ENCODE results near the gene ZNF48.

The ZNF48 gene

DNA sequence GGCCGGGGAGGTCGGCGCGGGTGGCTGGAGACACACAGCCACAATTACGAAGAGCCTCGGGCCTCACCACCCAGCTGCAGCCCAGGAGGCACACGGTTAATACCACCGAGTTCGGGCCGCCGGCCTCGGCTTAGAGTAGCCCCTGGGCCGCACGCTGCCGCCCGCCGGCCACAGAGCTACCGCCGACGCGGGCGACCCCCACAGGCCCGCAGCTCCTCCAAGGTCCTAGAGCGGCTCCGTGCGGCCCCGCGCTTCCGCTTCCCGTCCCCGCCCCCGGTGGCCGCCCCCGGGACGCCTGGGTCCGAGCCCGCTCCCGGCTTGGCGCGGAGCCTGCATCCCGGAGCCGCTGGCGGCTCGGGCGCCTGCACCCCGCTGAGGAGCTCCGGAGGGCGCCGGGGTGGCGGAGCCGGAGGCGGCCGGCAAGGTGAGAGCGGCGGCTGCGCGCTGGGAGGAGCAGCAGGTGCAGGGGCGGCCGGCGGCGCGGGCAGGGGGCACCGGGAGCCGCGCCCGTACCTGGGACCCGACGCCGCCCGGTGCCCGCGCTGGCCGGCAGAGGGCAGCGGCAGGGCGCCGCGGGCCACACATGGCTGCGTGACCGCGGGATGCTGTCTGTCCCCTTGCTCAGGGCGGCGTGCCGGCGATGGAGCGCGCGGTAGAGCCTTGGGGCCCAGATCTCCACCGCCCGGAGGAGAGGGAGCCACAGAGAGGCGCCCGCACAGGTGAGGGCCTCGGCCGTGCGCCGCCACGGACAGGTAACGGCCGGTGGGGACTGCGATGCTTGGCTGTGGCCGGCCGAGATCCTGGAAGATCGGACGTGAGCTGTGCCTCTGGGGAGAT lies at the start of gene ZNF48:
Gene ZNF48, plus strand, starts transcription at position 266 of the 837 bp plus-strand sequence. Its CDS starts 375 bp downstream, at position 641.
- DNase-seq = peak; percentile 92

DNA sequence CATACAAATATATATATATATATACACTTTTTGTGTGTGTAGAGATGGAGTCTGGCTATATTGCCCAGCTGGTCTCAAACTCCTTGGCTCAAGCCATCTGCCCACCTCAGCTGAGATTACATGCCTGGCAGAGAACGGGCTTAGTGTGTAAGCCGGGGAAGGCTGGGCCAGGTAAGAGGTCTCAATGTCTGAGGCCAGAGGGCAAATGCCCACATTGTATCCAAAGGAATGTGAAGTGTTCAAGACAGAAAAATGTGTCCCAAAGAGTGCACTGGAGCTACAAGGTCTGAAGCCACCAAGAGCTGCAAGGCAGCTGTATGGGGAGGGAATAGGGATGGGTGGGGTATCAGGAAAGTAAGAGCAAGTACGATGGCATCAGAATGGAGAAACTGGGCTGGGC lies 48.9 kb upstream of the ZNF48 start:
- no peak for DNase-seq

DNA sequence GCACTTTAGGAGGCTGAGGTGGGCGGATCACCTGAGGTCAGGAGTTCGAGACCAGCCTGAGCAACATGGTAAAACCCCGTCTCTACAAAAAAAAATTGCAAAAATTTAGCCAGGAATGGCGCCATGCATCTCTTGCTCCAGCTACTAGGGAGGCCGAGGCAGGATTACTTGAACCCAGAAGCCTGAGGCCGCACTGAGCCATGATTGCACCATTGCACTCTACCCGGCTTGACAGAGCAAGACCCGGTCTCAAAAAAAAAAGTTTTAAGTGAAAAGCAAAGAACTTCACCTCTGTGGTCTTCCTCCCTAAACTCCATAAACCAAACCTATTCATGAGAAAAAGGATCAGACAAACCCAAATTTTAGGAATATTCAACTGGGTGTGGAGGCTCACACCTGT lies 47.1 kb upstream of the ZNF48 start:
- DNase-seq = no peak

DNA sequence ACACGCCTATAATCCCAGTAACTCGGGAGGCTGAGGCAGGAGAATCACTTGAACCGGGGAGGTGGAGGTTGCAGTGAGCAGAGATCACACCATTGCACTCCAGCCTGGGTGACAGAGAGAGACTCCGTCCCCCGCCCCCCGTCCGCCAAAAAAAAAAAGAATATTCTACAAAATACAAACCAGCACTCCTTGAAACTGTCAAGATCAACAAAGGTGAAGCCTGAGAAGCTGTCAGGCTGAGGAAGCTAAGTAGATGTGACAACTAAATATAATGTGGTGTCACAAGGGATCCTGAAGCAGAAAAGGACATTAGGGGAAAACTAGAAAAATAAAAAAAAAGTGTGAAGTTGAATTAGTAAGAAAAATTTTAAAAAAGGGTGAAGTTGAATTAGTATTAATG lies 46.3 kb upstream of the ZNF48 start:
- no peak for DNase-seq

DNA sequence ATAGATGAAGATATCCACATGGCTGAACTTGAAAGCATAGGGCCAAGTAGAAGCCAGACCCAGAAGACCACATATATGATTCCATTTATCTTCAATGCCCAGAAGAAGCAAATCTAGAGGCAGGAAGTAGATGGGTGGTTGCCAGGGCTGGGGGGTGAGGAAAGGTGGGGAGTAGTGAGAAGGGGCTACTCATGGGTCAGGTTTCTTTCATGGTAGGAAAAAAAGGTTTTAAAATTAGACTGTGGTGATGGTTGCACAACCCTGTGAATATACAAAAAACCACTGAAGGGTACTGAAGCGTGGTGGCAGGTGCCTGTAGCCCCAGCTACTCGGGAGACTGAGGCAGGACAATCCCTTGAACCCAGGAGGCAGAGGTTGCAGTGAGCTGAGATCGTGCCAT lies 45.5 kb upstream of the ZNF48 start:
- DNase-seq = no peak

DNA sequence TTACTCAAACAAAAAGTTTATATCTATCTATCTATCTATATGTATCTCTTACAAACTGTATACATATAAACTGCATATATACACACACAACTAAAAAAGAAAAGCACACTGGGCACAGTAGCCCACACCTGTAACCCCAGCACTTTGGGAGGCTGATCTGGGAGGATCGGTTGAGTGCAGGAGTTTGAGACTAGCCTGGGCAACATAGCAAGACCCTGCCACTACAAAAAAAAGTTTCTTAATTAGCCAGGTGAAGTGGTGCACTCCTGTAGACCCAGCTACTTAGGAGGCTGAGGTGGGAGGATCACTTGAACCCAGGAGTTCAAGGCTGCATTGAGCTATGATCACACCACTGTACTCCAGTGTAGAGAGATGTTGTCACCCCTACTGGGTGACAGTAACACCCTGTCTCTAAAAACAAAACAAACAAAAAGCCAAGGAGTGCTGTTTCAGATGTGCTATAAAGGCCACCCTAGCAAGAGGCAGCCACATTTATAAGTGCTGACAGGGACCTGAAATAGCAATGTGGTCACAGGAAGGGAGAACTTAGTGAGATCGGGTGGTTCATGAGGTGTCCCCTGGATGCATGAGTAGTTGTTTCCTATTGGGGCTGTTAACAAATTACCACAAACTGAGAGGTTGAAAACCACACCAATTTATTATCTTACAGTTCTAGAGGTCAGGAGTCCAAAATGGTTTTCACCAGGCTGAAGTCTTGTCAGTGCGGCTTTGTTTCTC lies 44.9 kb upstream of the ZNF48 start:
- no peak for DNase-seq

DNA sequence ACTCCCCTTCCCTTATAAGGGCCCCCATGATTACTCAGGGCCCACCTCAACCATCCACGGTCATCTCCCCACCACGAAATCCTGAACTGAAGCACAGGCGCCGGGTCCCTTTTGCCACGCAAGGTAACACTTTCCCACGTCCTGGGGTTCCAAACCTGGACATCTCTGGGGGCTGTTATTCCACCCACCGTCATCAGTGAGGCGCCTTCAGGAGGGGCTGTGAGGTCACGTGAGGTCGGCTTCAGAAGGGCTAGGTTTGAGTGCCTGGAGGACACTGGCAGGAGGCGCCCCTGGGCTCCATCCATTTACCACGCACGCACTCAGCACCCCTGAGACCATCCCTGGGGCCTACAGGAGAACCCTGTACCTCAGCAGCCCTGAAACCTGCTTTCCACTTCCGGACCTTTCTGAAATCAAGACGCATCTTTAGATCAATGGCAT lies 44.2 kb upstream of the ZNF48 start:
- no peak for DNase-seq

DNA sequence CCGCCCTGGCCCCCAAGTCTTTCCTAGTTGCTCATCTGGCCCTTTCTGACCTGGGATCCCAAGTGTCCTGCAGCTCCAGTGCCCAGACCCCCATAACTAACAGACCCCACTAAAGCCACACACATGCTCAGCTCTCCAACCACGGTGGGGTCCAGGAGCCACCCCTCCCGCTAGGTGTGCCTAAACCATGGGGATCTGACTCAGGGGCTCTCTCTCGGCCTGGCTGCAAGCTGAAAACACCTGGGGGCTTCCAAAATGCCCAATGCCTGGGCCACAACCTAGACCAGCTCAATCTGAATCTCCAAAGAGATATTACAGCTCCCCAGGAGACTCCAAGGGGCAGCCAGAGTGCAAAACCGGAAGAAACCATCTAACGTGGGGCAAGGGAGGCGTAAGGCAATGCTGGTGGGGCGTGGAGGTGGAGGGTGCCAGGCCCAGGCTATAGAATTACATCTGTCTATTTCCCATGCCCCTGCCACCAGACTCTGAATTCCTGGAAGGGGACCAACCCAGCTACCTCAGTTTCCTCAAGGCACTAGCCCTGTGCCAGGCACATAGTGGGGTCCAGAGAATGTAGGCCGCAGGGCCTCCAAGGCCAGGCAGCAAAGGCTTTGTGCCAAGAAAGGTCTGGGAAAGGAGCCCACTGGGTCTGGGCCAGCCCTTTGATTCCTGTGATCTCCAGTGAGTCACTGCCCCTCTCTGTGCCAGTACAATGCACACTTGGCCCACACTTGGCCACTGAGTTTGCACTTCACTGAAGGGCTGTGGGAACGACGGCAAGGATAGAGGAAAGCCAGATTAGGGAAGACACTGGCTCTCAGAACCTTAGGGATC lies 43.4 kb upstream of the ZNF48 start:
- no peak for DNase-seq

DNA sequence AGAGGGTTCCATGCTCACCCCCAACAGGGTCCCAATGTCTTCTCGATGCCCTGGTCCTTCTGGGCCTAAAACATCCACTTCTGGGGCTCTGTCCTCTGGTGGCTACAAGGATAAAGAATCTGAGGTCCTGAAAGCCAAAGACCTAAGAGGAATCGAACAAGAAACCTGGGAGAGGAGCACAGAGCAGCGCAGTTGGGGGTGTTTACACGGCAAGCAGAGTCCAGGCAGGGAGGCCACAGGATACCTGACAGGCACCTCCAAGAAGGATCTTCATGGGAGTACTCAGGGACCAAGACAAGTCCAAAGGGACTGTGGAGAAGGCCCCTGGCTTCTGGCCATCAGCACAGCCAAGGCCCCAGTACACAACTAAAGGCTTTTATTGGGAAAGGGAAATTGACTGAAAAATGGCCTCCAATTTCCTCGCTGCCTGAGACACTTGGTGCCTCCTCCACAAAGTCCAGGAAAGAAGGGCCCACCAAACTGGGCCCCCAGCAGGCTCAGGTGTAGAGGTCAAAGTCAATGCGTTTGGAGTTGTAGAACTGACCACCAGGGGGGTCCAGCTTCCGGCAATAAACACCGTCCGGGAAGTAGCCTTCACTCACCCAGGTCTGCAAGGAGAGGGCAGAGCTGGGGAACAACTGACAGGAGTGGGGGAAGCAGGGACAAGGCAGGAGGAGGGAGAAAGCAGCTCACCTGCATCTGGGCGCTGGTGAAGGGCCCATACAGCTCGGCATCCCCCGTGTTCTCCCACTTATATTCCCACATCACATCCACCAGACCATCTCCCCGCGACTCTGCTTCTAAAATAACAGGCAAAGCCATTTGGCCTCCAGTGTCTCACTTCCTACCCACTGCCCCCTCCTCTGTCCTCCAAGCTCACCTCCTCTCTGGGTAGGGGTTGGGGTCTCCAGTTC lies 42.5 kb upstream of the ZNF48 start:
- no peak for DNase-seq

DNA sequence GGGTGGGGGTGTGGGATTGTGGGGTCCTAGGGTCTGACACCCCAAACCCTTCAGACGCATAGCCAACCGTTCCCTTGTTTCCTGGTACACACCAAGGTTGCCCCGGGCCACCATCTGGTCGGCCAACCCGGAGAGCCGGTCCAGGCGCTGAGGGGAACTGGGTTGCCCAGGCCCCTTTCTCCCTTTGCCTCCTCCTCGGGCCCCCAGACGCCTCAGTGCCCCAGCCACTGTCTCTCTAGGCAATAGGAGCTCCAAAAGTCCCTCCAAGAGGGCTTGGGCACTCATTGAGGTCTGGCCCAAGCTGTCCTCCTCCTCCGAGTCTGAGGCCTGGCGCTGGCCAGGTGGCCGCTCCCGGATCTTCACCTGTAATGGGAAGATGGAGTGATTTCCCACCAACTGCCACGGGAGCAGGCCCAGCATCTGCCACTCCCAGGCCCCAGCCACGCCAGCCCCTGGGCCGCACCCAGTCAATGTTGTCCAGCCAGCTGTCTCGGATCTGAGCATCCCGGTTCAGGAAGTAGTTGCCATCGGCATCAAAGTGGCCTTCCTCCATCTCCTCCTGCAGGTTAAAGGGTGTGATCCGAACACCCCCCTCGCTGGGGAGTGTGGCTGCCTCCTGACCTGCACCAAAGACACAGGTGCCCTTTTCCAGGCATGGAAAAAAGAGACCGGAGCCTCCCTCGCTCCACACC lies 41.6 kb upstream of the ZNF48 start:
- no peak for DNase-seq

DNA sequence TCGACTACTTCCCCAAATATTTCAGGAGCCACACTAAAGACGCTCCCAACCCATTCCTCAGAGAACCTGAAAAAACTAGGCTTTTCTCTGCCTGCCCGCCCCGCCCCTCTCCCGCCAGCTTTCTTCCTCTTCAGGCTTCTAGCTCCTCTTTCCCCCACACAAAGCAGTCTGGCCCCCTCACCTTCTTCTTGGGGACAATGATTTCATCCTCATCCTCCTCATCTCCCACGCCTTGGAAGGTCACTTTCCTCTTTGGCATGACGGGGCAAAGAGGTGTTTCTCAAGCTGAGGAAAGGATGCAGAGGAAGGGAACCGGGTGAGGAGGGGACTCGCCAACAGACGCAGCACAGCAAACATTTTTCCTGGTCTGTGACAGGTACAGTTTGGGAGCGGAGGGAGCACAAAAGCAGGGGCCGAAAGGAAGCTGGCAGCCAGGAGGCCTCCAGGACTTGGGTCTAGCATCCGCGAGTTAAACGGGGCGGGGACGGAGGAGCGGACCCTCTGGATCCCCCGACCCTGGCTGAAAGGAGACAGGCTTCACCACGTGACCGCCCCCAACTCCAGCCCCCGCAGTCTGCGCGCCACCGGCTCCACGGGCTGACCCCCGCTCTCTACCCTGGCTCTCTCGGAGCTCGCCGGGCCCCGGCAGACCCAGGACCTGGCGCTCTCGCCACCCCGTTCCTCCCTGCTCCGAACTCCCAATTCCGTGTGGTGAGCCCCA lies 40.6 kb upstream of the ZNF48 start:
- DNase-seq = no peak

DNA sequence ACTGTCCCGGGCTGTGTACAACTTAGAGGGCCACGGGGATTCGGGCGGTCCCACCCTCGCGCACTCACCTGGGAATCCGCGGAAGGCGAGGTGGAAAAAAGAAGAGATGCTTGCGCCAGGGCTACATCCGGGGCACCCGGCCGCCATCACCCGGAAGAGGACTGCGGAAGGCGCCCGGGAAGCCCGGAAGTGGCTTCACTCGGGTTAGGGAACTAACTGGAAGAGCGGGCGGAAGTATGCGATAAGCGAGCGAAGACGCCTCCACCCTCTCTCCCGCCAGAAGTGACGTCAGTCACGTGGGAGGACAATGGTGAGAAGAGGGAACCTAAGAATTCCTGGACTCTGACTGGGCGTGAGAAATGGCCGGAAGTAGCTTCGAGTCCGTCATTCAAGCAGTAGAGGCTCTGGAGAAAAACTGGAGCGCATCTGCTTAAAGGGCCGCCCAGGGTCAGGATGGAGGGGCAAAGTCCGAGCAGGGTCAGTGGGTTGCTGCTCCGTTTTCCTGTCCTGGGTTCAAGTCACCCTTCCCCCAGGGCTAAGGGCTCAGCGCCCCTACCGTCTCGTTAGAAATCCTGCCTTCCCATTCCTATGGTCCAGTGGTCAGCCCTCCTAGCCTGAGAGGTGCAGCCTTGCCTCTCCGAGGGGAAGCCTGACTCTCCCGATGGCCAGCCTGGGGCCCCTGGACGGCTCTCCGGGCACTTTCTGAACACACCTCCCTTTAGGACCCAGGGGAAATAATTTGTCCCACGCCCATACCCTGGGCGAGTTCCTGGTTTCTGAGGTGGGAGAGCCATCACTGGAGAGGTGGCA lies 39.9 kb upstream of the ZNF48 start, which contains the start of gene CD2BP2:
Gene CD2BP2, minus strand, starts transcription at position 165 of the 810 bp plus-strand sequence. CDS start 627 bp downstream, outside the sequence.
- peak; percentile 98 for DNase-seq

DNA sequence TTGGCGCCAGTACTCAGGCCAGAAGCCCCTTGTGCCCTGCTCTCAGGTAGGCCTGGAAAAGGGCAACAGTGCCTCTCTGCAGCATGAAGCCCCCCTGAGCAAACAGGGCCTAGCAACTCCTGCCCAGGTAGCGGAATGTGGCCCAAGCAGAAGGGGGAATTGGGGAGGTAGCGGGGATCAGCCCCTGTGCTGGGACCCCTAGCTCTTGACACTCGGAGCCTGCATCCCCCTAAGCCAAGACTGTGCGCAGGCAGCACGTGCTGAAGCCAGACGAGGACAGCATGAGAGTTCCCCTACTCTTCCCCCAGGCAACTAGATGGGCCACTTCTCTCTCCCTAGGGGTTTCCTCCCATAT lies 39.3 kb upstream of the ZNF48 start:
- DNase-seq = no peak

DNA sequence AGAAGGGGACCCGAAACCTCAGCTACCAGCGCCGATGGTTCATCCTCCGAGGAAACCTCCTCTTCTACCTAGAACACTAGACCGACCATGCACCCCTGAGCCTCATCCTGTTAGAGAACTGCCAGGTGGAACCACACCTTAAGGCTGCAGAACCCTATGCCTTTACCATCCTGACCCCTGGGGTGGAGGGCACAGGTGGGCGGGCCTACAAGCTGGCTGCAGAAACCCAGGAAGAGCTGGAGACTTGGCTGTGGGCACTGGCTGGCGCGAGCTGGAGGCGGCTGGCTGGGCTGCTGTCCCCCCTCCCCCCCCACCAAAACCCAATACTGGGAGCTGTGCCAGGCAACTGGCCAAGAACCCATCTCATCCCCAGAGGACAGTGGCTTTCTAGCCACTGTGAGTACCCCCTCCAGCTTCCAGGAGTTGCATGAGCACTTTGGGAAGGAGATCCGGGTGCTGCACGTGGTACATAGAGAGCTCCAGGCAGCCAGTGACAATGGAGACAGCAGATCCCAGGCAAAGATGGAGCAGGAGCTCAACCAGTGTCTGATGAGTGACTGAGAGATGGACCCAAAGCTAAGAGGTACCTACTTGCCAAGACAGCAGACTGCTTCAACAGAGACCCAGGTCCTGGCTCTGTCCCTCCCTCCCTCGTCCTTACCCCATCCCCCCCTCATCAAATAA lies 38.7 kb upstream of the ZNF48 start:
- peak; percentile 22 for DNase-seq

DNA sequence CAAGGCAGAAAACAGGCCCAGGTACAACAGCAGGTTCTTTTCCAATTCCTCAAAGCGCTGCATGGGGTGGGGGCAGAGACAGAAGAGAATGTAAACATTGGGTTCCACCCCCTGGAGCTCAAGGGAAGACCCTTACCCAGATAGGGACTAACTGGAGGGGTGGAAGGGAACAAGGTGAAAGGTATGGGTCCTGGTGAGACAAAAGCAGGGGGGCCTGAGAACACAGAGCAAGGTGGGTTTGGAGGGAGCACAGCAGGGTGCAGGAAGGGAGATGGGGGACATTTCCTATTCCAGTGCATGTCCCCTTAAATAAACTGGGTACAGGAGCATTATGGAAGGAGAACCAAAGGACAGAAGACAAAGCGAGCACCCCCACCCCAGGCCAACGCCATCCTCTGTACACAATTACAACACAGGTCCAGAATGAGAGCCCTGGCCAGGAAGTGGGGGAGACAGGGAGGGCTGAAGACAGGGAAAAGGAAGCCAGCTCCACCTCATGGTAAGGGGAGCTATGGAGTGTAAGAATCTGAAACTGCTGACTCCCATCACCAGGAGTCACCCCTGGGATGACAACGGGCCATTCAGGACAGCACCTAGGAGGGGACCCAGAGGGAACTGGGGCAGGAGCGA lies 38.0 kb upstream of the ZNF48 start:
- no peak for DNase-seq

DNA sequence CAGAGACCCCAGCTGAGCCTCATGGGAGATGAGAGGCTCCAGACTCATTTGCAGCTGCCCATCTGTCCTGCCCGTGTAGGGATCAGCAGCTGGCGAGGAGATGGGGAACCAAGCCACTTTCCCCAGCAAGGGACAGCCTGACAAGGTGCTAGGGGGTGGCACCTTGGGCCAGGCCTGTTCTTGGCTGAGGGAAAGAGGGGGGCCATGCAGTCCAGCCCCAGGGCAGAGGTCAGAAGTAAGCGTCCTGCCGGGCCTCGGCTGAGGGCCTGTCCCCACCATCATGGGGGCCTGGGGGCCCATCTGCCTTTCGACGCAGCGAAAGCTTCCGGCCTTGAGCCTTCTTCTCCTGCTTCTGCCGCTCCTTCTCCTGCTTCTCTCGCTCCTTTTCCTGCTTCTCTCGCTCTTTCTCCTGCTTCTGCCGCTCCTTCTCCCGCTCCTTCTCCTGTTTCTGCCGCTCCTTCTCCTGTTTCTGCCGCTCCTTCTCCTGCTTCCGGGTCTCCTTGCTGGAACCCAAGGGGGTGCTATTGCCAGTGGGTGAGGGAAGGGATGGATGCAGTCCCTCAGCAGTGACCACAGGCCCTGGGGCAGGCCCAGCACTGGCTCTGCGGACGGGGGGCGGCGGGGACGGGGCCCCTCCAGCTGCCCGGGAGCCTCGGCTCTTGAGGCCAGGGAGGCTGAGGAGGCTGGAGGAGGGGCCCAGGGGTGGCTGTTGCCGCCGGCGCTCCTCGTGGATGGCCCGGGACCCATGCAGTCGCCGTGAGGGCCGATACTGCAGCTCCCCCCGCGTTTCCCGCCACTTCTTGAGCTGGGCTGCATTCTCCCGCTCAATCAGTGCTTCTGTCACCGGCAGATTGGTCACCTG lies 37.3 kb upstream of the ZNF48 start:
- no peak for DNase-seq

DNA sequence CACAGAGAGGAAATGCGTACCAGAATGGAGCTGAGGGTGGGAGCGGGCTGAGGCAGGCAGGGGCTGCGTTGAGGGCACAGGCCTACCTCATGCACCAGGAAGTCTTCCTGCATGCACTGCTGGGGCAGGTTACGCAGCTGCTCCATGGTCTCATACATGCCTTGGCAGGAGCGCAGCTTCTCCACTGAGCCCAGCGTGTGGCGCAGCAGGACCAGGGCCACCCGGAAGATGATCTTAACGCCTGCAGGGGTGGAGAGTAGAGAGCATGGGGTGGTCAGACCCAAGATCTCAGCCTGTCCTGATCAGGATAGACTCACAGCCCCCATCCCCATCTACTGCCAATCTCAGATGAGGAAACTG lies 36.7 kb upstream of the ZNF48 start:
- DNase-seq = no peak

Data from DMS79 (cell line).